ENCODE measurements around the gene GDF2. TPM values are rescaled to one million over a fixed set of nuclear protein-coding genes. Genes with fewer than 3 reads are reported as not detected.

The GDF2 gene
- total and polyA plus RNA-seq, 10 of the 15 experiments (the other 5 are each of a cell fraction or from before 2014, with no cell fraction given), result not detected

- TF ChIP-seq ZBTB4 (CRISPR knock-in tag; IDR thresholded peaks at IDR 0.05) (no peak), POLR2AphosphoS2 (IDR thresholded peaks at IDR 0.05; ENCODE audit: low read depth, low read length) (no peak)
Observed at GRCh38 chr10:47366181-47366631, 44.0 kb downstream of the GDF2 start (continued).

DNA sequence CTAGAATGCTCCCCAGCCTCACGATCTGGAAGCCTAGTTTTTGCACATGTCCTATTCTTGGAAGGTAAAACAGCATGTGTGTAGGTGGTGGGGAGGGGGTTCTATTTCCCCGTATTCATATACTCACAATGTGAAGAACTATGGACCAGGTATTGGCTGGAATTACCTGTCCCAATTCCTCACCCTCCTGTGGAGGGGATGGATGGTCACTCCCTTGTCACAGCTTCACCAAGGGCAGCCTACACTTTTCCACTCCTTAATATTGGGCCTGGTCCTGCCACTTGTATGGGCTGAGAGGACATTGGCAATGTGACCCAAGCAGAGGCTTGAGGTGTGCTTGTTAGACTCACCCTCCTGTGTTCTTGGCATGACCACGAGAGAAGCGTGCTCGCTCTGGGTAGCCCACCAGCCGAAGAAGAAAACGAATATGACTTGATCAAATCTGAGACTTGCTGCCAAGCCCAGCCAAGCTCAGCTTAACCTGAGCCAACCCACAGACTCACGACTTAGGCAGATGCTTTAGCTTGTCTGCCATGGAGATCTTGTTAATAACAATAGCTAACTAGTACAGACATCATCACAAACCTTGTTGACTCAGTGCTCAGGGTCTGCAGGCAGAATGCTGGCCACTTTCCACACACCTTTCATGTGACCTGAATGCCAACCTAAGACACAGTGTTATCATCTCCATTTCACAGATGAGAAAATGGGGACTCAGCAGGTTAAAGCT lies 44.6 kb downstream of the GDF2 start:
- Histone ChIP-seq H3K4me2 (ENCODE audit: control insufficient read depth, insufficient read depth) (no peak overlapping the region), H3K4me3 (no peak overlapping the region), H3K4me1 (ENCODE audit: control insufficient read depth, insufficient read depth, low read length) (no peaks in the 10 kb centered on the region), H3K27ac (ENCODE audit: control insufficient read depth, insufficient read depth) (no peak overlapping the region), H3K36me3 (ENCODE audit: control insufficient read depth in 2 of 2, insufficient read depth in 2 of 2, low read length in 1 of 2) (no peaks in the 10 kb centered on the region), H3K79me2 (ENCODE audit: control insufficient read depth, insufficient read depth, low read length) (no peaks in the 10 kb centered on the region), H2AFZ (ENCODE audit: control insufficient read depth, low read depth, low read length) (no peak overlapping the region), H4K20me1 (ENCODE audit: control insufficient read depth, insufficient read depth) (no peaks in the 10 kb centered on the region), H3K9me3 (replicated peaks; ENCODE audit: control insufficient read depth, insufficient read depth, low read length) (no peaks in the 10 kb centered on the region), H3K9ac (ENCODE audit: control insufficient read depth, insufficient read depth, low read length) (no peak overlapping the region), H3K27me3 (replicated peaks in 1 of 2; ENCODE audit: control insufficient read depth in 2 of 2, insufficient read depth in 2 of 2, low read length in 1 of 2) (peaks cover 0 to 2% of the 10 kb centered on the region in 2 experiments; a peak in 2 of 4 replicates)
- SMC1A ChIA-PET (ENCODE audit: uncharacterized antibody, unreplicated experiment), result no interaction called here
- FAIRE-seq (no peak), DNase-seq (ENCODE audit: low read depth, low spot score) (no peak), ATAC-seq (no peak)
- intact Hi-C loops (cut with micrococcal nuclease; ENCODE audit: unreplicated experiment), result no loop called here
- WGBS (ENCODE audit: insufficient coverage, insufficient replicate concordance, low lambda C conversion rate, missing lambda C conversion rate), result 11% methylated on average over 8 of the region's 8 CpGs
- POLR2A ChIA-PET, result no interaction called here
- in situ Hi-C loops (cut with MboI), result no loop called here
- CTCF ChIA-PET, result interaction anchor here (1.2 to 1.6 kb wide), 2 partner anchors 10 to 26 kb away, joined by 3 to 4 read pairs; no protein-coding TSS in a partner anchor
- RAD21 ChIA-PET (ENCODE audit: unreplicated experiment), result no interaction called here
- BruUV-seq (replicated peaks), result no TSS peak
- TF ChIP-seq NFYB (IDR thresholded peaks at IDR 0.05; ENCODE audit: insufficient read depth, low read depth, low read length) (no peak), NRF1 (conservative IDR thresholded peaks at IDR 0.05; ENCODE audit: low read depth, low read length) (no peak), ZNF274 (IDR thresholded peaks at IDR 0.05; ENCODE audit: insufficient read depth, insufficient read length) (no peak), RAD51 (IDR thresholded peaks at IDR 0.05) (no peak), RBBP5 (conservative IDR thresholded peaks at IDR 0.05) (no peak), HDAC2 (IDR thresholded peaks at IDR 0.05) (no peak), RAD21 (IDR thresholded peaks at IDR 0.05; ENCODE audit: insufficient read depth, low read depth, low read length) (no peak), USF2 (IDR thresholded peaks at IDR 0.05; ENCODE audit: borderline replicate concordance, low read depth, low read length) (no peak)
- TF ChIP-seq, protein P1, sequence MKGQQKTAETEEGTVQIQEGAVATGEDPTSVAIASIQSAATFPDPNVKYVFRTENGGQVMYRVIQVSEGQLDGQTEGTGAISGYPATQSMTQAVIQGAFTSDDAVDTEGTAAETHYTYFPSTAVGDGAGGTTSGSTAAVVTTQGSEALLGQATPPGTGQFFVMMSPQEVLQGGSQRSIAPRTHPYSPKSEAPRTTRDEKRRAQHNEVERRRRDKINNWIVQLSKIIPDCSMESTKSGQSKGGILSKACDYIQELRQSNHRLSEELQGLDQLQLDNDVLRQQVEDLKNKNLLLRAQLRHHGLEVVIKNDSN (IDR thresholded peaks at IDR 0.05; ENCODE audit: borderline replicate concordance, extremely low read length, insufficient read depth, low read depth, low read length), result no peak
- TF ChIP-seq, protein P2, sequence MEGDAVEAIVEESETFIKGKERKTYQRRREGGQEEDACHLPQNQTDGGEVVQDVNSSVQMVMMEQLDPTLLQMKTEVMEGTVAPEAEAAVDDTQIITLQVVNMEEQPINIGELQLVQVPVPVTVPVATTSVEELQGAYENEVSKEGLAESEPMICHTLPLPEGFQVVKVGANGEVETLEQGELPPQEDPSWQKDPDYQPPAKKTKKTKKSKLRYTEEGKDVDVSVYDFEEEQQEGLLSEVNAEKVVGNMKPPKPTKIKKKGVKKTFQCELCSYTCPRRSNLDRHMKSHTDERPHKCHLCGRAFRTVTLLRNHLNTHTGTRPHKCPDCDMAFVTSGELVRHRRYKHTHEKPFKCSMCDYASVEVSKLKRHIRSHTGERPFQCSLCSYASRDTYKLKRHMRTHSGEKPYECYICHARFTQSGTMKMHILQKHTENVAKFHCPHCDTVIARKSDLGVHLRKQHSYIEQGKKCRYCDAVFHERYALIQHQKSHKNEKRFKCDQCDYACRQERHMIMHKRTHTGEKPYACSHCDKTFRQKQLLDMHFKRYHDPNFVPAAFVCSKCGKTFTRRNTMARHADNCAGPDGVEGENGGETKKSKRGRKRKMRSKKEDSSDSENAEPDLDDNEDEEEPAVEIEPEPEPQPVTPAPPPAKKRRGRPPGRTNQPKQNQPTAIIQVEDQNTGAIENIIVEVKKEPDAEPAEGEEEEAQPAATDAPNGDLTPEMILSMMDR (IDR thresholded peaks at IDR 0.05 in 2 of 3, conservative IDR thresholded peaks at IDR 0.05 in 1 of 3; ENCODE audit: control insufficient read depth in 2 of 3, extremely low read depth in 1 of 3, insufficient read depth in 1 of 3, low read depth in 3 of 3, low read length in 3 of 3), result no peak
- TF ChIP-seq, protein P3, sequence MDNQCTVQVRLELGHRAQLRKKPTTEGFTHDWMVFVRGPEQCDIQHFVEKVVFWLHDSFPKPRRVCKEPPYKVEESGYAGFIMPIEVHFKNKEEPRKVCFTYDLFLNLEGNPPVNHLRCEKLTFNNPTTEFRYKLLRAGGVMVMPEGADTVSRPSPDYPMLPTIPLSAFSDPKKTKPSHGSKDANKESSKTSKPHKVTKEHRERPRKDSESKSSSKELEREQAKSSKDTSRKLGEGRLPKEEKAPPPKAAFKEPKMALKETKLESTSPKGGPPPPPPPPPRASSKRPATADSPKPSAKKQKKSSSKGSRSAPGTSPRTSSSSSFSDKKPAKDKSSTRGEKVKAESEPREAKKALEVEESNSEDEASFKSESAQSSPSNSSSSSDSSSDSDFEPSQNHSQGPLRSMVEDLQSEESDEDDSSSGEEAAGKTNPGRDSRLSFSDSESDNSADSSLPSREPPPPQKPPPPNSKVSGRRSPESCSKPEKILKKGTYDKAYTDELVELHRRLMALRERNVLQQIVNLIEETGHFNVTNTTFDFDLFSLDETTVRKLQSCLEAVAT (IDR thresholded peaks at IDR 0.05), result no peak

Data from GM12878 (cell line).